Hepatic stellate cell (primary cell): Measurements from ENCODE around the gene KISS1R.
"Not testable (repeated sequence)": the region's sequence is repeated elsewhere in the genome, so short reads cannot be mapped to it uniquely, and the experiment has no call there.

Experiments used
- DNase-seq: peaks from one replicate; pipeline ENCODE4 v3.0.0; 2011; ENCODE audit warnings: low spot score

KISS1R gene

DNA sequence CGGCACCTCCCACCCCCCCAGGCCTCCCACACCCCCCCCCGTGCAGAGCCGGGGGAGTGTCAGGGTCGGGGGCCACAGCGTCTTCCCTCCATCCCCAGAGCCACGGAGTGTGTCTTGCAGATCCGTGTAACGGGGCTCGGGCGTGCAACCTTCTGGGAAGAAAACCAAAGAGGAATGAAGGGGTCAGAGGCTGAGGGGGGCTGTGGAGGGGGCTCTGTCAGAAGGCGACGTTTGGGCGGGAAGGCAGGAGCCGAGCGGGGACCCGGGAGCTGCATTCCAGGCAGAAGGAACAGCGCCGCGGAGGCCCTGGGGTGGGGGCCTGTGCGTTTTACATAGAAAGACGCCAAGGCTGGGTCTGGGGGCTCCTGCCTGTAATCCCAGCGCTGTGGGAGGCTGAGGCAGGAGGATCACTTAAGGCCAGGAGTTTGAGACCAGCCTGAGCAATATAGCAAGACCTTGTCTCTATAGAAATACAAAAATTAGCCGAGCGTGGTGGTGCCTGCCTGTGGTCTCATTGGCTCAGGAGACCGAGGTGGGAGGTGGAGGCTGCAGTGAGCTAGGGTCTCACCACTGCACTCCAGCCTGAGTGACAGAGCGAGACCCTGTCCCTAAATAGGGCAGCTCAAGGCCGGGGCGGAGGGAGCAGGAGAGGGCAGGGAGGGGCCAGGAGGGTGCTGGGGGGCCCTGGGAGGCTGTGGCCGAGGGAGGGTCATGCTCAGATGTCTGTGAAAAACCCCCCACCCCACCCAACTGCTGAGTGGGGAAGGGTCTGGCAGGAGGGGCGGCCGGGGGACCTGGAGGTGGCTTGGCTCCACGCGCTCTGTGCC lies 36.5 kb downstream of the KISS1R start:
- DNase-seq = no peak

DNA sequence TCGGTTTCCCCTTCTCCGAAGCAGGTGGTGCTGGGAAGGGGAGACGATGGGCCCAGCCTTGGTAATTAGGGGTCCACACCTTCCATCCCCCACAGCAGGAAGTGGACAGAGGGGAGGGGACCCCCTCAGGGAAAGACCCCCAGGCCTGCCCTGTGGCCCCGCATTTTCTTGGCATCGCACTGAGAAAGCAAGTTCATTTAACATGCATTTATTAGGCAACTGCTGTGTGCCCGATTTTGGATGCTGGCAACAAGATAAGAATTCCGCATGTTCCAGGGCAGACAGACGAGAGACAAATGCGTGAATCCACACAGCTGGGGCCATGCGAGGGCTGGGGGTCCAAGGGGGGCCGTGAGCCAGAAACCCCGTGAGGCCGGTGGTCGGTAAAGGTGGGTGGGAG lies 37.1 kb downstream of the KISS1R start:
- DNase-seq = no peak

DNA sequence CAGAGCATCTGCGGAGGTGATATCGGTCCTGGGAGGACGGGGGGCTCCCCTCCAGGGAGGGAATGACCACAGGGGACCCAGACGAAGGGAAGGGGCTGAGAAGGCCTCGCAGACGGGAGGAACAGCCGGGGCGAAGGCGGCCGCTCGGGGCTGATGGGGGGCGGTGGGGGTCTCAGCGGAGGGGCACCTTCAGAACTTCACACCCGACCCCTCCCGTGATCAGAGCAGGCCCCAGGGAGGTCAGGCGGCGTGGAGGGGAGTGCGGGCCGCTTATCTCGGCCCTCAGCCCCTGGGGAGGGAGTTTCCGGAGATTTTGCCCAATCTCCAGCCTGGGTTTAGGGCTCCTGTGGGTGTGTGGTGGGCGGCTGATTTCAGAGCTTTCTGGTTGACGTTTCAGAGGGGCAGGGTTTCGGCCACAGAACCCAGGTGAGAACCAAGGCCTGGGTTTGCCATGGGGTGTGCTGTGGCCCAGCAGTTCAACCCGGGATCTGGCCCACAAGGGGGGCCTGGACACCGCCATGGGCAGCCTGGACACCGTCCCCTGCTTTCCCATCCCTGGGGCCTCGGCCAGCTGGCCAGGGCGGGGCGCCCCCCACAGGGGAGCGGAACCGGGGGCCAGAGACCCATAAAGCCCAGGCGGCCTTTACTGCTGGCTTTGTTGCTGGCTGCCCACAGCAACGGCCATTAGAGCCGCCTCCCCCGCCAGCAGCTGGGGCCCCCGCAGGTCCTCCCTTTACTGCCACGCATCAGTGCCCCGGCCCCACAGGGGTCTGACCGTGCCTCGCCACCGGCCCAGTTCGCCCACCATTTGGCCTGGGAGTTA lies 37.8 kb downstream of the KISS1R start:
- no peak for DNase-seq

DNA sequence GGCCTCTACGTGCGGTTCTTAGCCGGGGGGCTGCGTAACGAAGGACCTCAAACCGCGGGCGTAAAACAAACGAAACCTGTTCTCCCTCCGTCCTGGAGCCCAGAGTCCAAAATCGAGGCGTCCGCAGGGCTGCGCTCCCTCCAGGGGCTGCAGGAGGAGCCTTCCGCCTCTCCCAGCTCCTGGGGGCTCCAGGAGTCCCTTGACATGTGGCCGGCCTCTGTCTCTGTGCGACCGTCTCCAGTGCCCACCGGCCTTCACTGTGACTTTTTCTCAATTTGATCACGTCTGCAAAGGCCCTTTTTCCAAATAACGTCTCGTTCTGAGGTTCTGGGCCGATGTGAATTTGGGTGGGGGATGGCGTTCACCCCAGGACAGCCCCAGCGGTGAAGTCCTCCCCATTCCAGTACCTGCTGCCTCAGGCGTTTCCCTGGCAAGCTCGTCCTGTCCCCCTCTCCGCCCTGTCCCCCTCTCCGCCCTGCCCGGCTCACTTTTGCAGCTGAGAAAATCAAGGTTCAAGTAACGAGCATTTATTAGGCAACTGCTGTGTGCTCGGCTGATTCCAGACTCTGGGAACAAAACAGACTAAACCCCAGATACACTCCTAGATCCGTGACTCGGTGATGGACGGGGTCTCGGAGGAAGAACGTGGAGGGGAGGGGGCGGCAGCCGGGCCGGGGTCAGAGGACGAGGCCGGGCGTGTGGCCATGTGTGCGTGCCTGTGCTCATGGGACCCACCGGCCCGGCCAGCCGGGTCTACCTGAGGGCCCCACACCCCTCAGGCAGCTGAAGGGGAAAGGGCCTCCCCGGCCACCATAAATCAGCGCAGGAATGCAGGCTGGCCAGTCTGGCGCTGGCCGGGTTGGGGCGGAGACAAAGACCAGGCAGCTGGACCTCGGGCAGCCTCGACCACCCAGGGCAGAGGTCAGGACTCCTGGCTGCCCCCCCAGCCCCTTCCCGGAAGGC lies 39.0 kb downstream of the KISS1R start:
- DNase-seq = no peak

DNA sequence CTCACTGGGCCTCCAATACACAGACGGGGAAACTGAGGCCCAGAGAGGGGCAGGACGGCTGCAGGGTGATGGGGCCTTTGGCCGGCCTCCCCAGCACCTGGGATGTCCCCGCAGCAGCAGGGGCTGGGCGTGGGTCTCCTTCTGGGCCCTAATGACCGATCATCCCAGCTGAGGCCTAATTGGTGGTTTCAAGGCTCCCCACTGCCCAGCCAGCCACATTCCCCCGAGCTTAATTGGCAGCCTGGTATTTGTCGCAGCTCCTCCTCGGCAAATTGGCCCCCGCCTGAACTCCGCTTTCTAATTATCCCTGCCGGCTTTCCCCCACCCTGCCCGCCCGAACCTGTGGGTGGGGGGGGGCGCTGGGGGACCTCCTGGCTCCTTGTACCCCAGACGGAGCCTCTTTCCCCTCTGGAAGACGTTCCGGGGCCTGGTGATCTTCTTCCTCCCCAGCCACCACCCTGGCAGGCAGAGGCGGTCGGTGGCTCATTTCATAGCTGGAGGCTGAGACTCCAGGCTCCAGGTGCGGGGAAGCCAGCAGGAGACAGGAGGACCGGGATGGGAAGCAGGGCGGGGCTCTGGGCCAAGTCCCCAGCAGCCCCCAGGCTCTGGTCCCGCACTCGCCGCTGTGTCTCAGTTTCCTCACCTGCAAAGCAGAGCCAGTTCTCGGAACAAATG lies 39.8 kb downstream of the KISS1R start:
- DNase-seq = no peak

DNA sequence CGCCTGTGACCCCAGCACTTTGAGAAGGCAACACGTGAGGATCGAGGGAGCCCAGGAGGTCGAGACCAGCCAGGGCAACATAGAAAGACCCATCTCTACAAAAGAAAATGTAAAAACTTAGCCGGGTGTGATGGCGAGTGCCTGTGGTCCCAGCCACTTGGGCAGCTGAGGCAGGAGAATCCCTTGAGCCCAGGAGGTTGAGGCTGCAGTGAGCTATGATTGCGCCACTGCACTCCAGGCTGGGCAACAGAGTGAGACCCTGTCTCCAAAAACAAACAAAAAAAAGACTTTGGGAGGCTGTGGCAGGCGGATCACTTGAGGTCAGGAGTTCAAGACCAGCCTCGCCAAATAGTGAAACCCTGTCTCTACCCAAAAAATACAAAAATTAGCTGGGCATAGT lies 40.4 kb downstream of the KISS1R start:
- DNase-seq = not testable (repeated sequence)

DNA sequence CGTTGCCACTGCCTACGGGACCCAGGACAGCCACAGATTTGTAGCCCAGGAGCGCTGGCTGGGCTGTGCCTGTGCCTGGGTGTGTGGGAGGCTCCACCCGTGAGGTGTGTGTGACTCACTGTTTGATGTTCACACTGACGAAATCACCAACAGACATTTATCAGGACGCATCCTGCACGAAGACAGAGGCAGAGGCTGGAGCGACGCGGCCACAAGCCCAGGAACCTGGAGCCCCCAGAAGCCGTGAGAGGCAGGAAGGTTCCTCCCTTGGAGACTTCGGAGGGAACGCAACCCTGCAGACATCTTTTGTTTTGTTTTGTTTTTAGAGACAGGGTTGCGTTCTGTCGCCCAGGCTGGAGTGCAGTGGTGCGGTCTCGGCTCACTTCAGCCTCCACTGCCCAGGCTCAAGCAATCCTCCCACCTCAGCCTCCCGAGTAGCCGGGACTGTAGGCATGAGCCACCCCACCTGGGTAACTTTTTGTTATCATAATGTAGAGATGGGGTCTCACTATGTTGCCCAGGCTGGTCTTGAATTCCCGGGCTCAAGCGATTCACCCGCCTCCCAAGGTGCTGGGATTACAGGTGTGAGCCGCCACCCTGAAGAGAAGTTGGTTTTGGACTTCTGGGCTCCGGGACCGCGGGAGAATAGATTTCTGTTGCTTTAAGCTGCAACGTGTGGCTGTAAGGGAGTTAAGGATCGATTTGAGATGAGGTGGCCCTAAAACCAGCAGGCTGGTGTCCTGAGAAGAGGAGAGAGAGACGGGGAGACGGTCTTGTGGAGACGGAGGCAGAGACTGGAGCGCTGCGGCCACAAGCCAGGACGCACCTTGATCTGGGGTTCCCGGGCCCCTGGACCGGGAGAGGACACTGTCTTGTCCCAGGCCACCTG lies 42.1 kb downstream of the KISS1R start:
- DNase-seq = no peak

DNA sequence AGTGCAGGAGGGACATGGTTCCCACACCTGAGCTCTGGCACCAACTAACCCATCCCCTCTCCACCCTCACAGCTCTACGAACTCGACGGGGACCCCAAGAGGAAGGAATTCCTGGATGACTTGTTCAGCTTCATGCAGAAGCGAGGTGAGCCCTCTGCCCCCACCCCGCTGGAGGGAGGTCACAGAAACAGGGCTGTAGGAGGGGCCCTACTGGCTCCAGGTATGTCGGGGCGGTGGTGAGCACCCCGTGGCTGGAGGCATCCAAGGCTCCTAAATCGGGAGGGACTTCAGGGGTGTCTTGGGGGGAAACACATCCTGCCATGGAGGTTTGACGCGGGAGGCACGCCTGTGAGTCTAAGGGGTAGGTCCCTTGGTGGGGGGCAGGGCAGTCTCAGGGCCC lies 42.9 kb downstream of the KISS1R start:
- DNase-seq = no peak

DNA sequence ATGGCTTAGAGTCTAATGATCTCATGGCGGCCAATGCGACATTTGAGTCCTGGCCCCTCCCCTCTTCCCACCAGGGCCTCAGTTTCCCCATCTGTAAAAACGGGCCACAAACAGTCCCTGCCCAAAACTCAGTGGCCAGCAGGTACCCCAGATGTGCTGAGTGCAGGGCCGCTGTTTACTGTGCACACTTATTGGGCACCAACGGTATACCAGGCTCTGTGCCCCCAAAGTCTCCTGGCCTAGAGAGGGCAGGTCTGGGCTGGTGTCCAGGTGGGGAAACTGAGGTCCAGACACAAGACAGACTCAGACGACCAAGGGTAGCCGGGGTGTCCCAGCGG lies 43.4 kb downstream of the KISS1R start:
- no peak for DNase-seq

DNA sequence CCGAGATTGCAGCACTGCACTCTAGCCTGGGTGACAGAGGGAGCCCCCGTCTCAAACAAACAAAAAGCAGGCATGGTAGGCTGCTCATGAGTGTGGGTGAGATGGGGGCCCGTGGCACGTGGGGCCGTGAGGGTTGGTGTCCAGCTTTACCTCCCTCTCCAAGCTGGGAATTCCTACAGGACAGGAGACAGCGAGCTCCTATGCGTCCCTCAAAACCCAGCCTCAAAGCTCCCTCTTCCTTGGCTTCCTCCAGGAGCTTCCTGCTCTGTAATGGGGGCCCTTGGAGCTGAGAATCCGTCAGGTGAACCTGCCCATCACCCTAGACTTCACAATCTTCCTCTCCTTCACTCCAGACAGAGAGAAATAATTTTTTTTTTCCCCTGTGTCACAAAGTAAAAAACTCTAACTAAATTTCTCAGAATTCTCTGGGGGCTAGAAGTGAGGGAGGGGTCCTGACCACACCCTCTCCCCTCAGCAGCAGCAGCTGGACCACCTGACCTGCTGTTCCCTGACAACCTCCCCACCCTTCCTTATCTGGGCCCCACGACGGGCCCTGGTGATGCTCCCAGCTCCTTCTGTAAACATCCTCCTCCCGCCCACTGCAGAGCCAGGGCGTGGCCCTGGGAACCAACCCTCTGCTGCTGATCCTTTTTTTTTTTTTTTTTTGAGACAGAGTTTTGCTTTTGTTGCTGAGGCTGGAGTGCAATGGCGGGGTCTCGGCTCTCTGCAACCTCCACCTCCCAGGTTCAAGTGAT lies 44.9 kb downstream of the KISS1R start:
- DNase-seq = peak; percentile 87

DNA sequence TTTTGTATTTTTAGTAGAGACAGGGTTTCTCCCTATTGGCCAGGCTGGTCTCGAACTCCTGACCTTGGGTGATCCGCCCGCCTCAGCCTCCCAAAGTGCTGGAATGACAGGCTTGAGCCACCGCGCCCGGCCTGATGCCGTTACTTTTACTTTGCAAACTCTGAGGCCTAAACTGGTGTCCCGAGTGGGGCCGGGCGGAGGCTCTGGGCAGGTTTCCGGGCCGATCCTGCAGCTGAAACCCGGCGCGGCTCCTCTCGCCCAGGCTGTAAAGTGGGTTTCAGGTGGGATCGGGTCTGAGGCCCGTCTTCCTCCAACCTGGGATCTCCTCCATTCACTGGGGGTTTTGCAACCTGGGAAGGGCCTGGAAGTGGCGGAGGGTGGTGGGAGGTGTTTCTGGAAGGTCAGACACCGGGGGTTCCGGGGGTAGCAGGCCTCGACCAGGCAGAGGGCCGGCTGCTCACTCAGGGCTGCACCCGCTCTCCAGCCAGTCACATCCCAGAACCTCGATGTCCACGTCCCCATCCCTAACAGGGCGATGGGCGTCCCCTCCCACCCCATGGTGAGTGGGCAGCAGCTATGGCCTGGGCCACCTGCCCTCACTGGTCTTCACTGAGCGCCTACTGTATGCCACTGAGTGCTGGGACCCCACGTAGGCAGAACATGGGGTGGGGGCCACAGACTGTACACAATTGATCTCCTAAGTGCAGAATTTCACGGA lies 45.7 kb downstream of the KISS1R start:
- DNase-seq = no peak

DNA sequence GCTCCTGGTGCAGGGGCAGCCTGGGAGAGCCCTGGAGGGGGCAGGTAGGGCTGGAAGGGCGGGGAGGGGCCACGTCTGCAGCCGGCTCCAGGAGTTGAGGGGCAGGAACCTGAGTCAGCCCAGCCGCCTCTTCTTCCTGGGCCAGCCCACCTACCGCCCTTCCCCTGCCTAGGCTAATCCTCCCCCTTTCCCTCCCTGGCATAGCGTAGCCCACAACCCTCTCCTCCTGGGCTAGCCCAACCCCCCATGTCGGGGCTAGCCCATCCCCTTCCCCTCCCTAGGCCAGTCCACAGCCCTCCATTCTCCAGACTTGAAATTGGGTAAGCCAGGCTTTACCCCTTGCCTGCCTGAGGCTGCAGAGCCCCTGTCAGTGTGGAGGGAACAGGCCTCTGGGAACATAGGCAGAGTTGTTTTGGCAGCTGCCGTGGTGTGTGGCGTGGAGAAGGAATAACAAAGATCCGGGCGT lies 46.4 kb downstream of the KISS1R start:
- DNase-seq = no peak

DNA sequence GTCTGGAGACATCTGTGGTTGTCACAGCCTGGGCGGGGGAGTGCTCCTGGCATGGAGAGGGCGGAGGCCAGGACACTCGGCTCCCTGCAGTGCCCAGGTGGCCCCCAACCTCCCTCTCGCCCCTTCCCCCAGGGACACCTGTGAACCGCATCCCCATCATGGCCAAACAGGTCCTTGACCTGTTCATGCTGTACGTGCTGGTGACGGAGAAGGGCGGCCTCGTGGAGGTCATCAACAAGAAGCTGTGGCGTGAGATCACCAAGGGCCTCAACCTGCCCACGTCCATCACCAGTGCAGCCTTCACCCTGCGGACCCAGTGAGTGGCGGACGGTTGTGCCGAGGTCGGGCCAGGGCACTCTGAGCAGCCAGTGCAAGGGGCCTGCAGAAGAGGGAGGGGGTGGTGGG lies 47.0 kb downstream of the KISS1R start:
- no peak for DNase-seq

DNA sequence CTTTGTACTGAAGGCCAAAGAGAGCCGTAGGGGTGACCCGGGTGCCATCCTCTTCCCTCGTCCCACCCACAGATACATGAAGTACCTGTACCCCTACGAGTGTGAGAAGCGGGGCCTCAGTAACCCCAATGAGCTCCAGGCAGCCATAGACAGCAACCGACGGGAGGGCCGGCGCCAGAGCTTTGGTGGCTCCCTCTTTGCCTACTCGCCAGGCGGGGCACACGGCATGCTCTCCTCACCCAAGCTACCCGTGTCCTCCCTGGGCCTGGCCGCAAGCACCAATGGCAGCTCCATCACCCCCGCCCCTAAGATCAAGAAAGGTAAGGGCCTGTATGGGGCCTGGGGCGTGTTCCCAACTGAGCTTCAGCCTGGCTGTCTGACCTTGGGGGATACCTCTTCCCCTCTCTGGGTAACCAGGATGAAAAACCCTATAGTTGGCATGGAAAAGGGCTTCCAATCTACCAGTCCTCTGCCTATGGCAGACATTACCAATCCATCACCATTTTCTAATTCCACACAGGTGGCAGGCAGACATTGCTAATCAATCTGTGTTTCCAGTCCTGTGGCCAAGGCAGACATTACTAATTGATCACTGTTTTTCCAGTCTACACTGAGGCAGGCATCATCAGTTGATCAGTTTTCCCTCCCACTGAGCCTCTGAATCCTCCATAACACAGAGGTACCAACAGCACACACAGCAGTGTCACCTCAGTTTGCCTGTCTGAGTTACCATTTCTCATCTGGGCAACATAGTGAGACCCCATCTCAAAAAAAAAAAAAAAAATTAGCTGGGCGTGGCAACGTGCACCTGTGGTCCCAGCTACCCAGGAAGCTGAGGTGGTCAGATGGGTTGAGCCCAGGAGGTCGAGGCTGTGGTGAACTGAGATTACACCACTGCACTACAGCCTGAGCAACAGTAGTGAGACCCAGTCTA lies 47.9 kb downstream of the KISS1R start:
- no peak for DNase-seq

DNA sequence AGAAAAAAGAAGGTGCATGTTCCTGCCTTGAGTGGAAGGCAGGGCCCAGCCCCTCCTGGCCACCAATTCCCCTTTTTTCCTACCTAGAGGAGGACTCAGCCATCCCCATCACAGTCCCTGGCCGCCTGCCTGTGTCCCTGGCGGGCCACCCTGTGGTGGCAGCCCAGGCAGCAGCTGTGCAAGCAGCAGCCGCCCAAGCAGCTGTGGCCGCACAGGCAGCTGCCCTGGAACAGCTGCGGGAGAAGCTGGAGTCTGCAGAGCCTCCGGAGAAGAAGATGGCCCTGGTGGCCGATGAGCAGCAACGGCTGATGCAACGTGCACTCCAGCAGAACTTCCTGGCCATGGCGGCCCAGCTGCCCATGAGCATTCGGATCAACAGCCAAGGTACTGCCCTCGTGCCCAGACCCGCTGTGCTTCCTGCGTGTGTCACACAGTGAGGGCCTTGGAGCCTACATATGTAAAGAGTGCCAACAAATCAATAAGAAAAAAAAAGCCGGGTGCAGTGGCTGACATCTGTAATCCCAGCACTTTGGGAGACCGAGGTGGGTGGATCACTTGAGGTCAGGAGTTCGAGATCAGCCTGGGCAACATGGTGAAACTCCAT lies 49.5 kb downstream of the KISS1R start:
- DNase-seq = no peak
